B cell (primary cell): ENCODE measurements around the gene ZNF165.

Experiments
- CTCF ChIP-seq: fragments of 200-600 bp; IDR thresholded peaks from one replicate; pipeline ENCODE4 v1.8.0; 2022; ENCODE audit warnings: antibody characterized with exemption, mild to moderate bottlenecking
- EZH2 ChIP-seq: IDR thresholded peaks from 2 replicates; pipeline ENCODE4 v1.6.1; 2012; ENCODE audit warnings: borderline replicate concordance, low read depth, mild to moderate bottlenecking, moderate library complexity, low read length; ENCODE audit not compliant: insufficient read depth, poor library complexity, severe bottlenecking

- TF ChIP-seq CTCF (no peak), EZH2 (no peak)
Measured at GRCh38 chr6:28089054-28089453, 8.7 kb downstream of the ZNF165 start.
